Lower leg skin (tissue), 4 donors: Measurements from ENCODE around the gene NPAS3. TPM values are rescaled to one million over a fixed set of nuclear protein-coding genes. Genes with fewer than 3 reads are reported as not detected.

Experiments used
- DNase-seq, 2 donors: peaks; one replicate each; pipeline ENCODE4 v3.0.0-alpha.2; 2019; ENCODE audit warnings: low spot score in 2 of 2
- H3K4me3 ChIP-seq: fragments of 200-600 bp; sonication (generic); 2 replicates; pipeline ENCODE4 v1.5.1; 2017; ENCODE audit warnings: mild to moderate bottlenecking, low read depth; ENCODE audit not compliant: poor library complexity, severe bottlenecking
- POLR2A ChIP-seq, 2 donors: fragments of 450-650 bp; IDR thresholded peaks; one replicate each; pipeline ENCODE4 v1.6.1; 2016 to 2017; ENCODE audit warnings: antibody characterized with exemption in 2 of 2, mild to moderate bottlenecking in 1 of 2, moderate library complexity in 1 of 2
- whole genome bisulfite sequencing, 2 donors: methylation state at CpG; one replicate each; pipeline ENCODE4 v1.1.5; 2018; 5-methylcytosine and 5-hydroxymethylcytosine counted together
- intact Hi-C: fragments of 100-400 bp; cut with DNase I; formaldehyde crosslinking; loops from one replicate; pipeline ENCODE4 v1.15.0; 2023; ENCODE audit warnings: low total_unique reads
- total RNA-seq, 4 donors: library from RNA; depleted of rRNA; stranded (reverse); fragments of >200 nt; gene quantifications; one replicate each; pipeline ENCODE4 v1.1.0, GENCODE V29; 2016
- TF ChIP-seq, protein P1 (sequence below), 3 donors: fragments of 450-650 bp; IDR thresholded peaks; one replicate each; pipeline ENCODE4 v1.5.1; 2016; ENCODE audit warnings: antibody characterized with exemption in 3 of 3, mild to moderate bottlenecking in 3 of 3, moderate library complexity in 2 of 3

Gene NPAS3
- total RNA-seq, 4 donors from 2014 or later, result 0.25 to 0.29 TPM; not detected in 2

DNA sequence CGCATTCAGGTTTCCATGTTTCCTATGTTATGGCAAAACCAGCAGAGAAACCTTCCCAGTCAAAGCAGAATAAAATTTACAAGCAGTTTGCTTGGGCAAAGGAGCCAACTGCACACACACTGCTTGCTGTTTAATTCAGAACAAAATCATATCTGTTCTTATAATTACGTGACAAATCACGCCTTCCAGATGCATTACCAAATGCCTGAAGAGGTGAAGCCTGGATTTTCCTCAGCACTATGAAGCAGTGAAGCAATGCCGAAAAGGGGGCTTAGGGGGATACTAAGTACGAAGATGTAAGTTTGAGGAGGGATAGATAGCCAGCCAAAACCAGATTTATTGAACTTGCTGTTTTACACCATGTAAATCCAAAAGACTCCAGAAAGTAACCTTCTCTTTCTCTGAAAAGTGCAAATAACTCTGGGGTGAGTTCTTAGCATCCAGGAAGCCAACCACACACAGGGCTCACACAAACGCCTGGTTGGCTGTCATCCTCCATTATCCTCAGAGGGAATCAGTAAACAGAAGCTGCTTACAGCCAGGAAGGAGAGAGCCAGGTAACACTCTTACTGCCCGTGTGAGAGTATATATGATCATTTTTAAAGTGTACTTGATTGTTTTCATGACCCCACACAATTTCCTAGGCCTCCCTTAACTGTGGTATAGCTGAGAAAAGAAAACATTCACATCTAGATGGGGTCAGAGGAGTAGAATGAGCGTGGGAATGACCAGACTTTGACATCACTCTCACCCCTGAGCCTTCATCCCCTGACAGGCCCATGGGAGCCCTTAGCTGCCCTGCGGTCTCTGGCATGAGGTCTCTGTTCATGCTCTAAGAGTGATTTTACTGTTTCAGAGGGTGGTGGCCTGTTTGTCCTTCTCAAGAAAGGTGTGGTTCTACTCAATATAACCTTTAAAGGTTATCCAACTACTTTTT, 569.7 kb downstream of the NPAS3 start:
- H3K4me3 ChIP-seq, result no peak overlapping the region
- DNase-seq, result no peak
- TF ChIP-seq POLR2A (IDR thresholded peaks at IDR 0.05), result no peak
- TF ChIP-seq, protein P1, sequence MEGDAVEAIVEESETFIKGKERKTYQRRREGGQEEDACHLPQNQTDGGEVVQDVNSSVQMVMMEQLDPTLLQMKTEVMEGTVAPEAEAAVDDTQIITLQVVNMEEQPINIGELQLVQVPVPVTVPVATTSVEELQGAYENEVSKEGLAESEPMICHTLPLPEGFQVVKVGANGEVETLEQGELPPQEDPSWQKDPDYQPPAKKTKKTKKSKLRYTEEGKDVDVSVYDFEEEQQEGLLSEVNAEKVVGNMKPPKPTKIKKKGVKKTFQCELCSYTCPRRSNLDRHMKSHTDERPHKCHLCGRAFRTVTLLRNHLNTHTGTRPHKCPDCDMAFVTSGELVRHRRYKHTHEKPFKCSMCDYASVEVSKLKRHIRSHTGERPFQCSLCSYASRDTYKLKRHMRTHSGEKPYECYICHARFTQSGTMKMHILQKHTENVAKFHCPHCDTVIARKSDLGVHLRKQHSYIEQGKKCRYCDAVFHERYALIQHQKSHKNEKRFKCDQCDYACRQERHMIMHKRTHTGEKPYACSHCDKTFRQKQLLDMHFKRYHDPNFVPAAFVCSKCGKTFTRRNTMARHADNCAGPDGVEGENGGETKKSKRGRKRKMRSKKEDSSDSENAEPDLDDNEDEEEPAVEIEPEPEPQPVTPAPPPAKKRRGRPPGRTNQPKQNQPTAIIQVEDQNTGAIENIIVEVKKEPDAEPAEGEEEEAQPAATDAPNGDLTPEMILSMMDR (IDR thresholded peaks at IDR 0.05), result no peak
- WGBS, 2 donors, result 73 to 76% methylated on average over 9 of the region's 9 CpGs
- intact Hi-C loops, result no loop called here

DNA sequence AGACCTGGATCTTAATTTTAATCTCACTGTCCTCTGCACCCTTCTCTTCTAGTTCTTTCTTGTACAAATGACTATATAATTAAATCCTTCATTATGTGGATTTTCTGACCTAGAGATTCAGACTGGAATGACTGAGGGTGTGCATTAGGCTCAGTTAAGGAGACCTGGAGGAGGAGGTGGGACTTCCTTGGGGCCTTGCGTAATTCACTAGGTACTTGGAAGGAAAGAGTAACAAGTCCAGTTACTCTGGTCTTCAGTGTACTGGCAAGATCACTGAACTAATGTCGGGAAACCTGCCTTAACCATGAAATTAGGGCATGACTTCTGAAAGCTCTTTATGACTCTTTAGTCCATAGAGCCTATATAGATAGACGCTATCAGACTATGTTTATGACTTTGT, 570.8 kb downstream of the NPAS3 start:
- WGBS, 2 donors, result 66 to 76% methylated on average over 3 of the region's 3 CpGs
- intact Hi-C loops, result no loop called here
- H3K4me3 ChIP-seq, result no peak overlapping the region
- TF ChIP-seq, protein P1 (IDR thresholded peaks at IDR 0.05), result no peak
- no peak for TF ChIP-seq POLR2A (IDR thresholded peaks at IDR 0.05)
- no peak for DNase-seq

DNA sequence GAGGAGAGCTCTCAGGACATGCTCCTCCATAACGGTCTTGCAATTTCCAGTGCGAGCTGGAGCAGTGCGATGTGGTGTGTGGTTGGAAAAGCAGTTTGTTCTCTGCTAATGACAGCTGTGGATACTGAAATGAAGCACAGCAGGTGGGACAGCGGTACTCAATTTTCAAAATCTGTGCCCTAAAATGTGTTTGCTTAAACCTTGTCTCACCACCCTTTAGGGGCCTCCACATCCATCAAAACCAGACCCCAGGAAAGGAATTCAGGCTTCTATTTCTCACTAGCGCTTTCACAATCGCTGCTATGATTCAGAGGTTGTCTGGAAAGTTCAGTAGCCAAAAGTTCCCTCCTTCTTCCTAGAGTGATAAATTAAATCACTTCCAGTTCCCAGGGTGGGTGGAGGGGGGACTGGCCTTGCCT, 571.4 kb downstream of the NPAS3 start:
- TF ChIP-seq, protein P1 (IDR thresholded peaks at IDR 0.05), result no peak
- TF ChIP-seq POLR2A (IDR thresholded peaks at IDR 0.05), result no peak
- H3K4me3 ChIP-seq, result no peak overlapping the region
- intact Hi-C loops, result no loop called here
- WGBS, 2 donors, result 67 to 69% methylated on average over 6 of the region's 6 CpGs
- DNase-seq, result no peak

DNA sequence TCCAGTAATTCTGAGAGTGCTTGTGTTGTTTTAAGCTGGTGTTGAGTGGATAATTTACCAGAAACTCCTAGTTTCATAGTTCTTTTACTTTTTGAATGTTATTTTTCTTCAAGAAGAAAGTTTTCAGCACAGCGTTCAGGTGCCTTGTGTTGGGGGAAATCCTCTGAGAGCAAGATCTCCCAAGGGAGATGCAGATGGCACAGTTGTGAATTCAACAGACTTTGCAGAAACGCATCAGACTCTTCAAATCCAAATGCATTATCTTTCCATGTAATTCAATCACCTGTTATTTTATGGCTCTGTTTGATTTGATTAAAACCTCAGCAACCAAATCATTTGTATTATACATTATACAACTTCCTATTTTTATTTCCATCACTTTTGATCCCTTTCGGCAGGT, 572.3 kb downstream of the NPAS3 start:
- WGBS, 2 donors, result 95 to 99% methylated on average over 3 of the region's 3 CpGs
- DNase-seq, result no peak
- TF ChIP-seq, protein P1 (IDR thresholded peaks at IDR 0.05), result no peak
- no peak for TF ChIP-seq POLR2A (IDR thresholded peaks at IDR 0.05)
- H3K4me3 ChIP-seq, result no peak overlapping the region
- intact Hi-C loops, result no loop called here

DNA sequence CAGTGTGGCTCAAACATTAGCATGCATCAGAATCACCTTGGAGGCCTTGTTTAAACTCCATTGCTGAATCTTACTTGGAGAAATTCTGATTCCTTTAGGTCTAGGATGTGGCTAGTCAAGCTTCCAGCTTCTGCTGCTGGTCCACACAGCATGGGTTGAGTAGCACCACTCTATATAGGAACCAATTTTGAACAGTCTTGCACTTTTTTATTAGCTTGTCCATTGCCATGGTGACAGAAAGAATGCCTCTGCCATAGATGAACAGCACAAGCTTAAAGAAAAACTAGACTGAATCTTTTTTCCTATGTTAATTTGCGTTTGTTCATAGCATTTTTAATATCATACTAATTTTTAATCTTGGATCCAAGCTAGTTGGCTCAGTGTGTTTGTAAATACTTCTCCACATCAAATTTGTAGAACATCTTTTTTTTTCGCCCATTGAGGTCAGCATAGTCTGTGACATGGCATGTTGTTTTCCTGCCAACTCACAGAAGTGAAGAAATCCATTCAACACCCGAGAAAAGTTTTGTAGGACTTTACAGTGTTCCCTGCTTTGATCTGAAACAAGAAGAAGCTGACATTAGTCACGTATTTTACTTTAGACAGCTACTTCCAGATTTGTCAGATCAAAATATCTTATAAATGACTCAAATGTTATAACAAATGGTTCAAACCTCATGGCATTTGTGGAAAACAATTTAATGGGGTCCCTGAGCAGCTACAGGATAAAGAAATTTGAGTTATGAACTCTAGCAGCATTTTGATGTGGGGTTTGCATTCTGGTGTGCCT, 573.4 kb downstream of the NPAS3 start:
- TF ChIP-seq, protein P1 (IDR thresholded peaks at IDR 0.05), result no peak
- TF ChIP-seq POLR2A (IDR thresholded peaks at IDR 0.05), result no peak
- no peak for DNase-seq
- H3K4me3 ChIP-seq, result no peak overlapping the region
- intact Hi-C loops, result no loop called here
- WGBS, 2 donors, result 59 to 60% methylated on average over 4 of the region's 4 CpGs
